Activated effector memory CD4-positive, alpha-beta T cell treated with anti-CD3 and anti-CD28 coated beads, Interleukin-2, amount 50 U/mL, for 16 hours (primary cell): ENCODE measurements around the gene MSANTD7.
A peak's percentile ranks its signal among the peaks of the same experiment; 100 is the strongest.
"Not testable (repeated sequence)": the region's sequence is repeated elsewhere in the genome, so short reads cannot be mapped to it uniquely, and the experiment has no call there.

Source experiments
- DNase-seq: peaks from one replicate; pipeline ENCODE4 v3.0.0-alpha.2; 2020

The MSANTD7 gene

GRCh38 chr10:14838582-14839304, 637 bp downstream of the MSANTD7 start:
- peak; percentile 75 for DNase-seq

DNA sequence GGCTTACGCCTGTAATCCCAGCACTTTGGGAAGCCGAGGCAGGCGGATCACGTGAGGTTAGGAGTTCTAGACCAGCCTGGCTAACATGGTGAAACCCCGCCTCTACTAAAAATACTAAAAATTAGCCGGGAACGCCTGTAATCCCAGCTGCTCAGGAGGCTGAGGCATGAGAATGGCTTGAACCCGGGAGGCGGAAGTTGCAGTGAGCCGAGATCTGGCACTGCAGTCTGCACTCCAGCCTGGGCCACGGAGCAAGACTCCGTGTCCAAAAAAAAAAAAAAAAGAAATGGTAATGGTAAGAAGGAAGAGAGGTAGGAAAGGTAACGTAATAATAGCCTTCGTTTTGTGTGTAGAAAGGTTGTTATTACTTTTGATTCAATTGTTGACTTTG, 1.2 kb downstream of the MSANTD7 start:
- no peak for DNase-seq

GRCh38 chr10:14840178-14840577, 2.1 kb downstream of the MSANTD7 start:
- DNase-seq, result no peak

- DNase-seq, result no peak
Measured at GRCh38 chr10:14843327-14843988, 5.4 kb downstream of the MSANTD7 start.

- DNase-seq, result no peak
Measured at GRCh38 chr10:14844948-14845347, 6.8 kb downstream of the MSANTD7 start.

GRCh38 chr10:14852236-14852635, 14.1 kb downstream of the MSANTD7 start:
- no peak for DNase-seq

GRCh38 chr10:14855453-14855852, 17.3 kb downstream of the MSANTD7 start:
- DNase-seq, result no peak

GRCh38 chr10:14858338-14858960, 20.3 kb downstream of the MSANTD7 start:
- DNase-seq, result no peak

DNA sequence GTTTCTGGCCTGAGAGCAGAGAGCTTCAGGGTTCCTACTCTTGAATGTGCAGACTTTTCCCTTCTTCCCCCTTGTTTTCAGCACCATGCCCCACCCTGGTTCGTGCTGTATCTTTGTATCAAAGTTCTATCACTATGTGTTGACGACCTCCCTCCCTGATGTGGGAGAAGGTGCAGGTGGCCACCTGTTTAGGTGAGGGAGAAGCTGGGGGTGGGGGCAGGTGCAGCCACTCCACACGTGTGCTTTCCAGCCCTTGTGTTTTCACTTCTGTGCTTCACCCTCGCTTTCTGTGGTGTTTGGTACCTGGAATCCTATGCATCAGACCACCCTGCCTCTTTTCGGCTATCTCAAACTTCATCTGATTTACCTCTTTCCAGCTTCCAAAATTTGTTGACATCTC, 20.9 kb downstream of the MSANTD7 start:
- no peak for DNase-seq

GRCh38 chr10:14859775-14860174, 21.7 kb downstream of the MSANTD7 start:
- DNase-seq, result no peak

GRCh38 chr10:14860791-14861190, 22.7 kb downstream of the MSANTD7 start:
- DNase-seq, result no peak

- not testable (repeated sequence) for DNase-seq
Measured at GRCh38 chr10:14864466-14864865, 26.4 kb downstream of the MSANTD7 start.

- DNase-seq, result not testable (repeated sequence)
Measured at GRCh38 chr10:14864871-14865270, 26.8 kb downstream of the MSANTD7 start.

DNA sequence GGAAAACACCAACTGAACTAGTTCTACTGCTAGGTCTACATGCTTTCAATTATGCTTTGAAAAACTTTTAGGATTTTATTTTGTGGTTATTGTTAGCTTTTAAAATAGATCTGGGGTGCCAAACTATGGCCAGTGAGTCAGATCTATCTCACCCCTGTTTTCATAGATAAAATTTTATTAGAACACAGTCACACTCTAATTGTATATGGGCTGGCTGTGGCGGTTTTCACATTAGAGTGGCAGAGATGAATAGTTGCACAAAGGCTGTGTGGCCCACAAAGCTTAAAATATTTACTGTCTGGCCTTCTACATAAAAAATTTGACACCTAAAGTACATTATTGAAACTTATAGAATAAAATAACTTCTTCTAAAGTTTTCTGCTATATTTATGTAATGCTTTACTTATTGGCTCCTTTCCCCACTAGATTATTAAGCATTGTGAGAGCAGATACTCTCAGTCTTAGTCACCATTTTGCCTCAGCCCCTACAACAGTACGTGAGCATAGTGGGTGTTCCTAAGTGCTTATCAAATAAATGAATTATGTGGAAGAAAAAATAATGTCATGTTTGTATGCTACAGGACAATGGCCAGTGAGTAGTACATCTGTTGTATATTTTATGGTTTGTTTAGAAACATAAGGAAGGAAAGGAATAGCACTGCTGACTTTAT, 35.1 kb downstream of the MSANTD7 start:
- no peak for DNase-seq

GRCh38 chr10:14875941-14876340, 37.8 kb downstream of the MSANTD7 start:
- no peak for DNase-seq

DNA sequence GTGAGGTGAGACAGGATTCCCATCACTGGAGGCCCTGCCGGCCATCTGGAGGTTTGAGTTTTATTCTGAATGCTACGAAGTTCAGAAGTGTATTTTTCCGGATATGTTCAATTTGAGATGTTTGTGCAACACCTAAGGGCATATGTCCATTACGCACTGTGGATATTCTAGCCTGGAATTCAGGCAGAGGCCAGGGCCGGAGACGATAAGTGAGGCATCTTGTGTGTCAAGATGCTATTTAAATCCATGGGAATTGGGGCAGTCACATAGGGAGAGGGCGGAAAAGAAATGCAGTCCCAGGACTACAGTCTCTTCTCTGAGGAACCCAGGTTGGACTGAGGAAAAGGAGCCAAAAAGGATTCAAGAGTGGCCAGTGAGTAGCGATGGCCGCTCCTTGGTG, 38.7 kb downstream of the MSANTD7 start:
- no peak for DNase-seq

DNA sequence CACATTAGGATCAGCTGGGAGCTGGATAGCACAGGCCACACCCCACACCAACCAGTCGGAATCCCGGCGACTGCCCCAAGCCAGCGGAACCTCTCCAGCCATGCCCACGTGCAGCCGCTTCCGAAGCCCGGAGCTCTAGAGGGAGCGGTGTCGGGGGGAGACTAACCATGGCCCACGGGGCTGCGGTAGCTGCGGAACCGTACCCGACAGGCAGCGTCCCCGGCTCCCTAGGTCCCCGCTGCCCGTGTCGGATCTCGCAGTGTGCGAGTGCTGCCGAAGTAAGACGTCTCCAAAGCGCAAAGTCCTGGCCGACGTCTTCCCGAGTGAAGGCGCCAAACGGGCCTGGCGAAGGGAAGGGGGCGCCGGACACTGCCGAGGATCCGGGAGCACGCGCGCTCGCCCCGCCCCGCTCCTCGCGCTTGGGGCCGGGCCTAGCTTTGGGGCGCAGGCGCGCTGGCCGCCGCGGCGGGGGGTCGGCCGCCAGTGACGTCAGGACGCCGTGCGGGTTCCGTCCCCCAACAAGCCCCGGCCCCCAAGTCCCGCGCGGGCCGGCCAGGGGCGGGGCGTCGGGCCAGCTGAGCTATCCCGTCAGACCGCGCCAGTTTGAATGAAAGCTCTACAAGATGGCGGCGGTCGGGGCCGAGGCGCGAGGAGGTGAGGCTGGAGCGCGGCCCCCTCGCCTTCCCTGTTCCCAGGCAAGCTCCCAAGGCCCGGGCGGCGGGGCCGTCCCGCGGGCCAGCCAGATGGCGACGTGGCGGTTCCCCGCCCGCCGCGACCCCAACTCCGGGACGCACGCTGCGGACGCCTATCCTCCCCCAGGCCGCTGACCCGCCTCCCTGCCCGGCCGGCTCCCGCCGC, 40.4 kb downstream of the MSANTD7 start, which contains the start of gene SUV39H2:
Gene SUV39H2 (plus strand): TSS at position 601 of the 858 bp plus-strand sequence. CDS start 23 bp downstream, at position 624.
- peak; percentile 97 for DNase-seq

GRCh38 chr10:14879124-14879927, 41.2 kb downstream of the MSANTD7 start:
- DNase-seq, result peak; percentile 76

DNA sequence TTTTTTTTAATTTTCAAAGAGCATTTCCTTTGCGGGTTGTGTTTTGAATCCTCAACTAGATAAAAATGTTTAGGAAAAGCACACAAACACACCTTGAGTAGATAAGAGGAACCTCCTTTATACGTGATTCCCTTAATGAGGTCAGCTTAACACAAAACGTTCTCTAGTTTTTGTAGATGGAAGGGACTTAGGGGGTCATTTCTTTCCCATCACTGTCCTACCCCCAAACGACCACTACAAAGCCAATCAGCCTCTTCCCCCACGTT, 41.8 kb downstream of the MSANTD7 start:
- DNase-seq, result no peak

GRCh38 chr10:14880229-14880628, 42.1 kb downstream of the MSANTD7 start:
- no peak for DNase-seq

DNA sequence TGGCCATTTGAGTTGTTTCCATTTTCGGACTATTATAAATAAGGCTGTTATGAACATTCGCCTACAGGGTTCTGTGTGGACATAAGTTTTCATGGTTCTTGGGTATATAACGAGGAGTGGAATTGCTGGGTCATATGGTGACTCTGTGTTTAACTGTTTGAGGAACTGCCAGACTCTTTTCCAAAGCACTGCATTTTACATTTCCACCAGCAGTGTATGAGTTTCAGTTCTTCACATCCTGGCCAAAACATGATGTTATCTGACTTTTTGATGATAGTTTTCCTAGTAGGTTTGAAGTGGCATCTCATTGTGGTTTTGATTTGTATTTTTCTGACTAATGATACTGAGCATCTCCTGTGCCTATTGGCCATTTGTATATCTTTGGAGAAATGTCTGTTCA, 46.0 kb downstream of the MSANTD7 start:
- DNase-seq, result no peak
